Psoas muscle (tissue), 8 donors: Measurements from ENCODE around the gene NAV2. TPM values are rescaled to one million over a fixed set of nuclear protein-coding genes. Genes with fewer than 3 reads are reported as not detected.

ENCODE experiments used
- ATAC-seq, 4 donors: fragments of 200-7000 bp; cut with Tn5 transposase; one replicate each; pipeline ENCODE4 v1.9.1; 2020; ENCODE audit warnings: moderate library complexity in 3 of 4, mild to moderate bottlenecking in 2 of 4
- DNase-seq, 2 donors: peaks; one replicate each; pipeline ENCODE4 v3.0.0-alpha.2; 2020
- H3K27ac ChIP-seq: fragments of 200-600 bp; one replicate; pipeline ENCODE4 v1.8.0; 2022
- H3K27me3 ChIP-seq, 3 donors: fragments of 200-600 bp in 1 of 3; one replicate each; pipeline versions ENCODE4 v1.6.1 to v1.8.0; 2013 to 2022; ENCODE audit warnings: low read length in 2 of 3, mild to moderate bottlenecking in 2 of 3, moderate library complexity in 1 of 3; ENCODE audit not compliant: insufficient read depth in 3 of 3
- H3K36me3 ChIP-seq, 2 donors: fragments of 200-600 bp in 1 of 2; one replicate each; pipeline versions ENCODE4 v1.6.1 to v1.8.0; 2013 to 2022; ENCODE audit warnings: low read depth in 1 of 2, mild to moderate bottlenecking in 1 of 2, moderate library complexity in 1 of 2; ENCODE audit not compliant: insufficient read depth in 1 of 2
- H3K4me1 ChIP-seq: fragments of 200-600 bp; one replicate; pipeline ENCODE4 v1.8.0; 2022
- H3K4me3 ChIP-seq: fragments of 200-600 bp; one replicate; pipeline ENCODE4 v1.8.0; 2022; ENCODE audit warnings: mild to moderate bottlenecking
- H3K9me3 ChIP-seq: fragments of 200-600 bp; one replicate; pipeline ENCODE4 v1.8.0; 2022
- WGBS, 3 donors: extraction: QIAGEN DNeasy Blood & Tissue Kit; methylation state at CpG; one replicate each; pipeline versions ENCODE4 v1.1.6 to v1.1.7; 2013; 5-methylcytosine and 5-hydroxymethylcytosine counted together
- intact Hi-C, 2 donors: fragments of 100-400 bp; cut with DNase I; formaldehyde crosslinking; loops; one replicate each; pipeline versions ENCODE4 v1.11.0 to v1.14.2; 2022
- polyA plus RNA-seq, 3 donors: library from polyadenylated mRNA; stranded (reverse); fragments of 200-250 nt; gene quantifications; one replicate each; pipeline ENCODE4 v1.2.3, GENCODE V29; 2013
- total RNA-seq, 4 donors: library from RNA; stranded (reverse); fragmentation: NEBNext Ultra II Directional in 2 of 4; extraction: Animal tissue kit (Norgen Biotek cat#: 25700) in 2 of 4; gene quantifications; one replicate each; pipeline versions ENCODE4 v1.2.1 to v1.2.4, GENCODE V29; 2021 to 2023
- TF ChIP-seq, protein P1 (sequence below): fragments of 200-600 bp; IDR thresholded peaks from one replicate; pipeline ENCODE4 v1.8.0; 2022; ENCODE audit warnings: antibody characterized with exemption
- donor health status: healthy with polysubstance abuse.
- donor health status: DM: no; HTN: no; CAD: no; lungs with moderate emphysema.
- donor health status: Bipolar disorder and iron deficiency.
- donor health status: healthy.
- donor health status: DM: yes; HTN: yes; CAD: no.
- donor health status: DM: no; HTN: no; CAD: no.
- donor health status: DM: no; HTN: no; CAD: no.
- donor health status: DM: yes; HTN: yes; CAD: no.

Gene NAV2
- total and polyA plus RNA-seq, 7 donors, result 0.68 to 21.8 (median 2.9) TPM

DNA sequence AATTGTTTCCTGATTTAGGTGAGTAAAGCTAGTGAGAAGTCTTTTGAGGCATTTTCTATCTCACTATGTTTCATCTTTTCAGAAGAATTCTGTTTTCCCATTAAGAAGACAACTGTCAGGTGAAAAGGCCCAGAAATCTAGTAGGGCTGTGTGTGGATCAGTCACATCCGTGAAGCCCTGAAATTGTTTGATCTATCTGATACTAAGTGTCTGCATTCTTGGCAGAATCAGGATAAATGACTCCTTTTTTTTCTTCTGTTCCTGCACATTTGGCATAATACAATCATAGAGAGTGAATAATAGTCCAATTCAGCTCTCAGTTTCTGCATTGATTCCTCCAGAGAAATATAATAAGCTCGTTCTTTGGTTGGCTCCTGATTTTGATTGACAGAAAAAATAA lies 208.3 kb downstream of the NAV2 start:
- WGBS, 3 donors, result 72 to 86% (median 74%) methylated on average over 2 of the region's 2 CpGs
- intact Hi-C loops, result no loop called here
- Histone ChIP-seq H3K9me3 (no peaks in the 10 kb centered on the region), H3K4me3 (no peak overlapping the region), H3K4me1 (no peaks in the 10 kb centered on the region), H3K27ac (no peak overlapping the region), H3K27me3 (no peaks in the 10 kb centered on the region), H3K36me3 (no peaks in the 10 kb centered on the region)
- ATAC-seq (no peak), DNase-seq (no peak)
- TF ChIP-seq, protein P1, sequence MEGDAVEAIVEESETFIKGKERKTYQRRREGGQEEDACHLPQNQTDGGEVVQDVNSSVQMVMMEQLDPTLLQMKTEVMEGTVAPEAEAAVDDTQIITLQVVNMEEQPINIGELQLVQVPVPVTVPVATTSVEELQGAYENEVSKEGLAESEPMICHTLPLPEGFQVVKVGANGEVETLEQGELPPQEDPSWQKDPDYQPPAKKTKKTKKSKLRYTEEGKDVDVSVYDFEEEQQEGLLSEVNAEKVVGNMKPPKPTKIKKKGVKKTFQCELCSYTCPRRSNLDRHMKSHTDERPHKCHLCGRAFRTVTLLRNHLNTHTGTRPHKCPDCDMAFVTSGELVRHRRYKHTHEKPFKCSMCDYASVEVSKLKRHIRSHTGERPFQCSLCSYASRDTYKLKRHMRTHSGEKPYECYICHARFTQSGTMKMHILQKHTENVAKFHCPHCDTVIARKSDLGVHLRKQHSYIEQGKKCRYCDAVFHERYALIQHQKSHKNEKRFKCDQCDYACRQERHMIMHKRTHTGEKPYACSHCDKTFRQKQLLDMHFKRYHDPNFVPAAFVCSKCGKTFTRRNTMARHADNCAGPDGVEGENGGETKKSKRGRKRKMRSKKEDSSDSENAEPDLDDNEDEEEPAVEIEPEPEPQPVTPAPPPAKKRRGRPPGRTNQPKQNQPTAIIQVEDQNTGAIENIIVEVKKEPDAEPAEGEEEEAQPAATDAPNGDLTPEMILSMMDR, result no peak

DNA sequence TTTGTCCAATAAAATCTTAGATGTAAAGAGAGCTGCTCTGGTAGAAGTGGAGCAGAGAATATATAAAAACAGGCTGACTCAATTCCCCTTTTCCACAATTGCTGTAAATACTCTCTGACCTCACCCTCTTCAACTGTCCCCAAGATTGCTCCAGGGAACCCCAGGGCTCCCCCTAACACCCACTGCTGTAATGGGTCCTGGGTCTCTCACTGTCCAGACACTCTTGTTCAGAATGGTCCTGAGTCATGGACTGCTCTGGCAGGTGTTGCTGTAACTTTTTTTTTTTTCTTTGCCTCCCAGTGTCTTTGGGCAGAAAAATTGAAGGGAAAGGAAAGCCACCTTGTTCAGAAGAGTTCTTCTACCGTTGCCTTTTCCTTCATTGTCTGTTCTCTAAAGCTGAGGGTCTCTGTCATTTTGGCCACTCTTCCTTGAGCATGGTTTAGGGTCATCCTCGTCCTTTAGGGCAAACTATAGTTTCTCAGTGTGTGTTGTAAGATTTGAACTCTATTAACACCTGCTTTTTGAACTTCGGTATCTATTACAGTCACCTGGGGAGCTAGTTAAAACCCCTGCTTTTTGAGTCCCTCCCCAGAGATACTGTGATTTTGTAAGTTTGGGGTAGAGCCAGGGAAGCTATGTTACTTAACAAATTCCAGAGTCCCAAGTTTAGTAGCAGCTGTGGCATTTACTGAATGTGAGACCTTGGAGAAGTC lies 209.5 kb downstream of the NAV2 start:
- WGBS, 3 donors, result 95 to 97% (median 96%) methylated on average over 3 of the region's 3 CpGs
- no peaks in the 10 kb centered on the region for H3K36me3 ChIP-seq
- intact Hi-C loops, result no loop called here
- H3K9me3 ChIP-seq, result no peaks in the 10 kb centered on the region
- H3K27ac ChIP-seq, result no peak overlapping the region
- TF ChIP-seq, protein P1, result no peak
- ATAC-seq (no peak), DNase-seq (no peak)
- H3K4me1 ChIP-seq, result no peaks in the 10 kb centered on the region
- H3K27me3 ChIP-seq, result no peaks in the 10 kb centered on the region
- no peak overlapping the region for H3K4me3 ChIP-seq

DNA sequence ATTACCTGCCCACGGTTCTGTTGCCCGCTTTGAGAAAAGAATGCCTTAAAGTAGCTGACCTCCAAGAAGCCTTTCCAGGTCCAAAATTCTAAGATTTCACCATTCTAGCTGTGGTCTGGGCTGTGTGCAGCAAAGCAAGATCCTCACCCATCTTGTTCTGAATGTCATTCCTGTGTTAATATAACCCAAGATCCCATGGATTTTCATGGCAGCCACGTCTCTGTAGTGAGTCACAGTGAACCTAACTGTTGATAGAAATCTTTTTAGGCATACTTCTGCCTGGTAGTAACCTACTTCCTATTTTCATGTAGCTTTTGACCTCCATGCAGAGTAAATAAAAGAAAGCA lies 210.0 kb downstream of the NAV2 start:
- Histone ChIP-seq H3K4me1 (no peaks in the 10 kb centered on the region), H3K27me3 (no peaks in the 10 kb centered on the region), H3K27ac (no peak overlapping the region), H3K9me3 (no peaks in the 10 kb centered on the region), H3K36me3 (no peaks in the 10 kb centered on the region), H3K4me3 (no peak overlapping the region)
- DNase-seq (no peak), ATAC-seq (no peak)
- WGBS, 3 donors, result 85 to 91% (median 89%) methylated on average over 3 of the region's 3 CpGs
- TF ChIP-seq, protein P1, result no peak
- intact Hi-C loops, result no loop called here

DNA sequence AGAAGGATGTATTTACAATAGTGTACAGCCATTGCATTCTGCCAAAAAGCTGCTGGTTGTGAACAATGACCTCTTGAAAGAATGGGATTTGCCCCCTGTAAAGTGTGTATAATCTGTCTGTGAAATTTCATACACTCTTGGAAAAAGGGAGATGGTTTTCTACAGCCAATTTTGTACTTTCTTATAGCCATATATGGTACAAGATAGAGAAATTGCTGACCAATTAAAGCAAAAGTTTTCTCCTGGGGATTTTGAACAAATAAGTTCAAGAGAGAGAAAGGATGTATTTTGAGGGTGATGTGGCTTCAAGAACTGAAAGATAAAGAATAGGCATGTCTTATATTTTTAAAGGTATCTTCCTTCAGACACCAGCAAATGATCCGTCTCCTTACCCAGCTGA lies 211.0 kb downstream of the NAV2 start:
- no peak overlapping the region for H3K4me3 ChIP-seq
- no peaks in the 10 kb centered on the region for H3K36me3 ChIP-seq
- H3K9me3 ChIP-seq, result no peaks in the 10 kb centered on the region
- TF ChIP-seq, protein P1, result no peak
- intact Hi-C loops, result no loop called here
- no peak for DNase-seq
- no peaks in the 10 kb centered on the region for H3K27me3 ChIP-seq
- no peak for ATAC-seq
- H3K27ac ChIP-seq, result no peak overlapping the region
- 89 to 97% (median 94%) methylated on average over 1 of the region's 1 CpG for WGBS, 3 donors
- no peaks in the 10 kb centered on the region for H3K4me1 ChIP-seq

DNA sequence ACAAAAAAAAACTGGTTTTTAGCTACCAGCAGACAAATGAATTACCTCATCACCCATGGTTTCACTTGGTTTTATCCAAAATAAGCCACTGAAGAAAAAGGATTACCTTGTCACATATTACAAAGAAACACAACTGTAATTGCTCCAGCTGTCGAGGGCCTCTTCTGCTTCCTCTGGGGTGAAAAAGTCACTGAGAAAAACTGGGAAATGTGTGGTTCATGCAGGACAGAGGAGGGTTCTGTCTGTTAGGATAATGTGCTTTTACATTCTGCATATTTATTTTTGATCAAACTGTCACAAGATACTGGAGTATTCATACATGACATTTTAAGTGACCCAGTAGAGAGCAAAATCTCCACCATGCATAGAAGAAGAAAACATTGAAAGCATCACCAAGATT lies 211.7 kb downstream of the NAV2 start:
- TF ChIP-seq, protein P1, result no peak
- DNase-seq (no peak), ATAC-seq (no peak)
- H3K4me1 ChIP-seq, result no peaks in the 10 kb centered on the region
- no peak overlapping the region for H3K4me3 ChIP-seq
- 58 to 67% (median 59%) methylated on average over 1 of the region's 1 CpG for WGBS, 3 donors
- no peaks in the 10 kb centered on the region for H3K36me3 ChIP-seq
- H3K27me3 ChIP-seq, result no peaks in the 10 kb centered on the region
- H3K9me3 ChIP-seq, result no peaks in the 10 kb centered on the region
- H3K27ac ChIP-seq, result no peak overlapping the region
- intact Hi-C loops, result no loop called here
